ENCODE data around the gene S100A2.

DNA sequence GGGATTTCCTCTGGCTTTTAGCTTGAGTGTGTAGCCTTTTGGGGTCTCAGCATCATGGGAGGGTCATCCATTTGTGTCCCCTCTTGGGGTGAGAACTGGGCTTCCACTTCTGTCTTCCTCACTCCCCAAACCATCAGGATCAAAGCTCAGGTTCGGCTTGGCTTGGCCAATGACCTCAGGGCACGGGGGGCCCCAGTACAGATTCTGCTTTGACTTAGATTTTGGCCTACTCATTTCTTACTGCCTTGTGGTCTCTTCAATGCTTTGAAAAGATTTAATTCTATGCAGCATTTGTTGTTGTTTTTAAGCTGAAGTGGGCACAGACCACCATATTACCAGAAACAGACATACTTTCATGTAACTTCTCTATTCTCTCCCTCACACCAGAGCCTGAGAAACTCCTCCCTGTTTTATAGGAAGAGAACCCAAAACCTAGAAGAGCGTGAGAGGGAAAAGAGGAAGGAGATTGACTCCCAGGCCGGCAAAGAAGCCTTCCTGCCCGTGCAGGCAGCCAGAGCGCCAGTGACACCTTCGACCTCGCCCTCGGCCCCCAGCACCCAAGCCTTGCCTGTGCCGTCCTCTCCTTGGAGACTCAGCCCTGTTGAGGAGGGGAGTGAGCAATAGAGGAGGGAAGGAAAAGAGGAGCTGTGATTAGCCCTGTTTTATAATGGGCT is 14.7 kb downstream of the S100A2 start:
- TF ChIP-seq EZH2 (IDR thresholded peaks at IDR 0.05; ENCODE audit: low read depth) (no peak), CTCF (conservative IDR thresholded peaks at IDR 0.05) (no peak)

Measured in PC-9 (cell line).